Measurements from ENCODE around the gene SUFU. TPM values are rescaled to one million over a fixed set of nuclear protein-coding genes. Genes with fewer than 3 reads are reported as not detected.

Gene SUFU
- total RNA-seq, 1 donor from 2014 or later = 11.5 TPM

DNA sequence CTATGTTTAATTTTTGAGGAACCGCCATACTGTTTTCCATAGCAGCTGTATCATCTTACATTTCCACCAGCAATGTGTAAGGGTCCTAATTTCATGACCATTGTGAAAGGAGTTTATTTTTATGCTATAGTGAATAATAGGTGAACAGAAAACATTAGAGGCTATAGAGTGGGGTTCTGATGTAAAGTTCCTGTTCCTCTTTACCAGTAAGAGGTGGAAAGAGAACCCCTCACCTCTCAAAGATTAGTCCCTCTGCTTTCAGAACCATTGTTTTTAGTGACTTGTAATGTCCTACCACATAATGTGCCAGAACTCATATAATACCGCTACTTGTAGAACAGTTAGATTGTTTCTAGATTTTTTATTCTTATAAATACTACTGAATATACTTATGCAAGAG lies 34.2 kb downstream of the SUFU start:
- Mint-ChIP-seq H3K36me3 (peaks cover 2% of the 10 kb centered on the region), H3K4me1 (no peaks in the 10 kb centered on the region), H3K9me3 (no peaks in the 10 kb centered on the region), H3K27ac (no peak overlapping the region), H3K27me3 (ENCODE audit: insufficient read depth, low read depth) (no peaks in the 10 kb centered on the region), H3K4me3 (no peak overlapping the region)
- no peaks in the 10 kb centered on the region for H3K27me3 ChIP-seq
- no peak overlapping the region for H3K4me2 ChIP-seq
- H2AFZ ChIP-seq (replicated peaks) = no peak overlapping the region
- H3K4me1 ChIP-seq = no peaks in the 10 kb centered on the region
- H3K79me2 ChIP-seq (ENCODE audit: low read depth) = peaks cover 22% of the 10 kb centered on the region
- H3K9ac ChIP-seq = no peak overlapping the region
- peaks cover 2% of the 10 kb centered on the region for H3F3A ChIP-seq (ENCODE audit: low read depth)
- no peak for DNase-seq (ENCODE audit: low spot score)
- no peaks in the 10 kb centered on the region for H3K9me3 ChIP-seq (ENCODE audit: low read depth)
- H3K27ac ChIP-seq = no peak overlapping the region
- TF ChIP-seq, protein P1, sequence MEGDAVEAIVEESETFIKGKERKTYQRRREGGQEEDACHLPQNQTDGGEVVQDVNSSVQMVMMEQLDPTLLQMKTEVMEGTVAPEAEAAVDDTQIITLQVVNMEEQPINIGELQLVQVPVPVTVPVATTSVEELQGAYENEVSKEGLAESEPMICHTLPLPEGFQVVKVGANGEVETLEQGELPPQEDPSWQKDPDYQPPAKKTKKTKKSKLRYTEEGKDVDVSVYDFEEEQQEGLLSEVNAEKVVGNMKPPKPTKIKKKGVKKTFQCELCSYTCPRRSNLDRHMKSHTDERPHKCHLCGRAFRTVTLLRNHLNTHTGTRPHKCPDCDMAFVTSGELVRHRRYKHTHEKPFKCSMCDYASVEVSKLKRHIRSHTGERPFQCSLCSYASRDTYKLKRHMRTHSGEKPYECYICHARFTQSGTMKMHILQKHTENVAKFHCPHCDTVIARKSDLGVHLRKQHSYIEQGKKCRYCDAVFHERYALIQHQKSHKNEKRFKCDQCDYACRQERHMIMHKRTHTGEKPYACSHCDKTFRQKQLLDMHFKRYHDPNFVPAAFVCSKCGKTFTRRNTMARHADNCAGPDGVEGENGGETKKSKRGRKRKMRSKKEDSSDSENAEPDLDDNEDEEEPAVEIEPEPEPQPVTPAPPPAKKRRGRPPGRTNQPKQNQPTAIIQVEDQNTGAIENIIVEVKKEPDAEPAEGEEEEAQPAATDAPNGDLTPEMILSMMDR (IDR thresholded peaks at IDR 0.05) = no peak
- no peak for TF ChIP-seq EZH2phosphoT487 (IDR thresholded peaks at IDR 0.05)
- TF ChIP-seq EZH2 (IDR thresholded peaks at IDR 0.05) = no peak
- H3K4me3 ChIP-seq = no peak overlapping the region
- peaks cover 34% of the 10 kb centered on the region for H4K20me1 ChIP-seq (ENCODE audit: low read depth)
- H3K36me3 ChIP-seq = no peaks in the 10 kb centered on the region

DNA sequence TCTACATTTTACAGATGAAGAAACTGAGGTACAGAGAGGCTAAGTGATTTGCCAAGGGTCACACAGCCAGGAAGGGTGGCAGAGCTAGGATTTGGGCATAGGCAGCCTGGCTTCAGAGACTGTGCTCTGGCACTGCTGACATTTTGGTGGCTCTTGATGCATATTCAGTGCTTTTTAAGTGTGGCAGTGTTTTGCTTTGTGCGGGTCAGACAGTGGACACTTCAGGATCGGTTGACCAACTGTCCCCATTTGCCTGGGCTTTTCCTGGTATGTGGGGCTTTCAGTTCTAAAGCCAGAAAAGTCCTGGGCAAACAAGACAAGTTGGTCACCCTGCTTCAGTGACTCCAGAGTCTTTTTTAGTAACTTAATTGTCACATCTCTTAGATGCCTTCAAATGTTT lies 35.0 kb downstream of the SUFU start:
- Histone ChIP-seq H3K9ac (no peak overlapping the region), H3K9me3 (ENCODE audit: low read depth) (no peaks in the 10 kb centered on the region), H3K4me2 (no peak overlapping the region), H2AFZ (replicated peaks) (no peak overlapping the region), H3K4me3 (no peak overlapping the region), H3K4me1 (no peaks in the 10 kb centered on the region), H3K36me3 (no peaks in the 10 kb centered on the region), H3K27ac (no peak overlapping the region), H4K20me1 (ENCODE audit: low read depth) (peaks cover 33% of the 10 kb centered on the region), H3K27me3 (no peaks in the 10 kb centered on the region), H3K79me2 (ENCODE audit: low read depth) (peaks cover 25% of the 10 kb centered on the region), H3F3A (ENCODE audit: low read depth) (peaks cover 2% of the 10 kb centered on the region)
- Mint-ChIP-seq H3K9me3 (no peaks in the 10 kb centered on the region), H3K27me3 (ENCODE audit: insufficient read depth, low read depth) (no peaks in the 10 kb centered on the region), H3K36me3 (peaks cover 2% of the 10 kb centered on the region), H3K27ac (no peak overlapping the region), H3K4me3 (no peak overlapping the region), H3K4me1 (no peaks in the 10 kb centered on the region)
- DNase-seq (ENCODE audit: low spot score) = no peak
- no peak for TF ChIP-seq EZH2 (IDR thresholded peaks at IDR 0.05)
- no peak for TF ChIP-seq EZH2phosphoT487 (IDR thresholded peaks at IDR 0.05)
- TF ChIP-seq, protein P1 (IDR thresholded peaks at IDR 0.05) = no peak

DNA sequence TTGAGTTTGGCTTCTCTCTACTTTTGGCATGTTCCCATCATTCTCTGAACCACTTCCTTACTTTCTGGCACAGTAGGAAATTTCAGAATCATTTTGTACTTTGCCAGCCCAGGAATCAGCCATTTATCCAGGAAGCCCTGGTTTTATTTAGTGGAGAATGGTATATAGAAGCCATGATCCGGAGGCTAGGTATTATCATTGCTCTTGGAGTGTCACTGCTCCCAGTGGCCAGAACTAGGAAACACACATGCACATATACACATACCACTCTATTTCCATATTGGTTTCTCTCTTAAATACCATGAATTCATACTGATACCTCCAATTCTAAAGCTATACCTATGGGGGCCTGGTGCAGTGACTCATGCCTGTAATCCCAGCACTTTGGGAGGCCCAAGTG lies 36.3 kb downstream of the SUFU start:
- H3K9me3 Mint-ChIP-seq = no peaks in the 10 kb centered on the region
- no peak overlapping the region for H2AFZ ChIP-seq (replicated peaks)
- peaks cover 25% of the 10 kb centered on the region for H3K79me2 ChIP-seq (ENCODE audit: low read depth)
- no peak overlapping the region for H3K4me2 ChIP-seq
- no peak overlapping the region for H3K9ac ChIP-seq
- peaks cover 2% of the 10 kb centered on the region for H3K36me3 Mint-ChIP-seq
- H3K27me3 Mint-ChIP-seq (ENCODE audit: insufficient read depth, low read depth) = no peaks in the 10 kb centered on the region
- no peak overlapping the region for H3K27ac ChIP-seq
- peaks cover 29% of the 10 kb centered on the region for H4K20me1 ChIP-seq (ENCODE audit: low read depth)
- H3F3A ChIP-seq (ENCODE audit: low read depth) = peaks cover 2% of the 10 kb centered on the region
- no peak overlapping the region for H3K27ac Mint-ChIP-seq
- no peak for DNase-seq (ENCODE audit: low spot score)
- H3K4me1 ChIP-seq = no peaks in the 10 kb centered on the region
- no peaks in the 10 kb centered on the region for H3K27me3 ChIP-seq
- H3K4me3 Mint-ChIP-seq = no peak overlapping the region
- no peaks in the 10 kb centered on the region for H3K9me3 ChIP-seq (ENCODE audit: low read depth)
- TF ChIP-seq, protein P1 (IDR thresholded peaks at IDR 0.05) = peak; percentile 35
- no peak for TF ChIP-seq EZH2phosphoT487 (IDR thresholded peaks at IDR 0.05)
- H3K36me3 ChIP-seq = no peaks in the 10 kb centered on the region
- H3K4me3 ChIP-seq = no peak overlapping the region
- no peaks in the 10 kb centered on the region for H3K4me1 Mint-ChIP-seq
